HepG2 (cell line): Measurements from ENCODE around the gene IFT27. TPM values are rescaled to one million over a fixed set of nuclear protein-coding genes. Genes with fewer than 3 reads are reported as not detected.

Experiments used
- AGO2 ChIP-seq: fragments of 200-400 bp; formaldehyde crosslinking; optimal IDR thresholded peaks from 2 replicates; pipeline ENCODE3; 2017; ENCODE audit warnings: mild to moderate bottlenecking, low read depth, low read length, moderate library complexity
- FOXC1 ChIP-seq: sonication (generic); formaldehyde crosslinking; IDR thresholded peaks from 2 replicates; pipeline ENCODE4 v1.8.0; 2022; ENCODE audit warnings: mild to moderate bottlenecking, missing genetic modification reagents, borderline replicate concordance
- NAIF1 ChIP-seq: sonication (generic); formaldehyde crosslinking; IDR thresholded peaks from 2 replicates; pipeline ENCODE4 v1.5.0; 2020; ENCODE audit warnings: mild to moderate bottlenecking, missing genetic modification reagents, borderline replicate concordance
- TERF1 ChIP-seq: sonication (generic); formaldehyde crosslinking; IDR thresholded peaks from 2 replicates; pipeline ENCODE4 v1.8.0; 2022; ENCODE audit warnings: mild to moderate bottlenecking, missing genetic modification reagents, moderate library complexity
- ZBTB38 ChIP-seq: sonication (generic); formaldehyde crosslinking; IDR thresholded peaks from 2 replicates; pipeline ENCODE4 v1.5.1; 2020; ENCODE audit warnings: mild to moderate bottlenecking, missing genetic modification reagents
- ZNF841 ChIP-seq: sonication (generic); formaldehyde crosslinking; IDR thresholded peaks from 2 replicates; pipeline ENCODE4 v1.8.1; 2023; ENCODE audit warnings: missing genetic modification reagents, borderline replicate concordance
- polyA plus RNA-seq, 8 experiments: library from polyadenylated mRNA; depleted of rRNA in 3 of 8; stranded (reverse) in 7 of 8; unstranded in 1 of 8; fragments of >200 nt; fragmentation: Illumina TruSeq in 4 of 8; extraction: Trizol in 4 of 8; gene quantifications; 2 replicates each; pipeline versions ENCODE4 v1.2.1 to v1.2.3, GENCODE V29; 2011 to 2016; ENCODE audit warnings: low read depth in 4 of 8, missing spikeins in 1 of 8, mixed read lengths in 1 of 8; ENCODE audit not compliant: insufficient read depth in 1 of 8
- total RNA-seq, 5 experiments: library from RNA; depleted of rRNA; stranded (reverse); fragments of >200 nt; fragmentation: Illumina TruSeq; extraction: Trizol; gene quantifications; 2 replicates each; pipeline ENCODE4 v1.2.3, GENCODE V29; 2016; ENCODE audit warnings: low read depth in 1 of 5
- TF ChIP-seq, protein P1 (sequence below): sonication (generic); formaldehyde crosslinking; IDR thresholded peaks from 2 replicates; pipeline ENCODE4 v1.9.0; 2021; ENCODE audit warnings: mild to moderate bottlenecking, missing genetic modification reagents

IFT27 gene
- total and polyA plus RNA-seq, 2 of the 13 experiments (the other 11 are each of a cell fraction or from before 2014, with no cell fraction given) = 0.25 to 0.33 TPM

- TF ChIP-seq, protein P1, sequence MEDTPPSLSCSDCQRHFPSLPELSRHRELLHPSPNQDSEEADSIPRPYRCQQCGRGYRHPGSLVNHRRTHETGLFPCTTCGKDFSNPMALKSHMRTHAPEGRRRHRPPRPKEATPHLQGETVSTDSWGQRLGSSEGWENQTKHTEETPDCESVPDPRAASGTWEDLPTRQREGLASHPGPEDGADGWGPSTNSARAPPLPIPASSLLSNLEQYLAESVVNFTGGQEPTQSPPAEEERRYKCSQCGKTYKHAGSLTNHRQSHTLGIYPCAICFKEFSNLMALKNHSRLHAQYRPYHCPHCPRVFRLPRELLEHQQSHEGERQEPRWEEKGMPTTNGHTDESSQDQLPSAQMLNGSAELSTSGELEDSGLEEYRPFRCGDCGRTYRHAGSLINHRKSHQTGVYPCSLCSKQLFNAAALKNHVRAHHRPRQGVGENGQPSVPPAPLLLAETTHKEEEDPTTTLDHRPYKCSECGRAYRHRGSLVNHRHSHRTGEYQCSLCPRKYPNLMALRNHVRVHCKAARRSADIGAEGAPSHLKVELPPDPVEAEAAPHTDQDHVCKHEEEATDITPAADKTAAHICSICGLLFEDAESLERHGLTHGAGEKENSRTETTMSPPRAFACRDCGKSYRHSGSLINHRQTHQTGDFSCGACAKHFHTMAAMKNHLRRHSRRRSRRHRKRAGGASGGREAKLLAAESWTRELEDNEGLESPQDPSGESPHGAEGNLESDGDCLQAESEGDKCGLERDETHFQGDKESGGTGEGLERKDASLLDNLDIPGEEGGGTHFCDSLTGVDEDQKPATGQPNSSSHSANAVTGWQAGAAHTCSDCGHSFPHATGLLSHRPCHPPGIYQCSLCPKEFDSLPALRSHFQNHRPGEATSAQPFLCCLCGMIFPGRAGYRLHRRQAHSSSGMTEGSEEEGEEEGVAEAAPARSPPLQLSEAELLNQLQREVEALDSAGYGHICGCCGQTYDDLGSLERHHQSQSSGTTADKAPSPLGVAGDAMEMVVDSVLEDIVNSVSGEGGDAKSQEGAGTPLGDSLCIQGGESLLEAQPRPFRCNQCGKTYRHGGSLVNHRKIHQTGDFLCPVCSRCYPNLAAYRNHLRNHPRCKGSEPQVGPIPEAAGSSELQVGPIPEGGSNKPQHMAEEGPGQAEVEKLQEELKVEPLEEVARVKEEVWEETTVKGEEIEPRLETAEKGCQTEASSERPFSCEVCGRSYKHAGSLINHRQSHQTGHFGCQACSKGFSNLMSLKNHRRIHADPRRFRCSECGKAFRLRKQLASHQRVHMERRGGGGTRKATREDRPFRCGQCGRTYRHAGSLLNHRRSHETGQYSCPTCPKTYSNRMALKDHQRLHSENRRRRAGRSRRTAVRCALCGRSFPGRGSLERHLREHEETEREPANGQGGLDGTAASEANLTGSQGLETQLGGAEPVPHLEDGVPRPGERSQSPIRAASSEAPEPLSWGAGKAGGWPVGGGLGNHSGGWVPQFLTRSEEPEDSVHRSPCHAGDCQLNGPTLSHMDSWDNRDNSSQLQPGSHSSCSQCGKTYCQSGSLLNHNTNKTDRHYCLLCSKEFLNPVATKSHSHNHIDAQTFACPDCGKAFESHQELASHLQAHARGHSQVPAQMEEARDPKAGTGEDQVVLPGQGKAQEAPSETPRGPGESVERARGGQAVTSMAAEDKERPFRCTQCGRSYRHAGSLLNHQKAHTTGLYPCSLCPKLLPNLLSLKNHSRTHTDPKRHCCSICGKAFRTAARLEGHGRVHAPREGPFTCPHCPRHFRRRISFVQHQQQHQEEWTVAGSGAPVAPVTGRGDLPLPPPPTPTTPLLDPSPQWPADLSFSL (CRISPR knock-in tag) = no peak
- no peak for TF ChIP-seq NAIF1 (CRISPR knock-in tag)
- no peak for TF ChIP-seq ZNF841 (CRISPR knock-in tag)
- TF ChIP-seq TERF1 (CRISPR knock-in tag) = no peak
- no peak for TF ChIP-seq AGO2
- TF ChIP-seq FOXC1 (CRISPR knock-in tag) = no peak
- TF ChIP-seq ZBTB38 (CRISPR knock-in tag) = no peak
Observed at GRCh38 chr22:36741968-36742367, 34.0 kb downstream of the IFT27 start (continued).
